KMS-11 (cell line): ENCODE results near the gene SUCNR1.

Source experiments
- H2AFZ ChIP-seq: fragments of 200-600 bp; sonication (generic); 2 replicates; pipeline ENCODE4 v1.6.1; 2016; ENCODE audit warnings: antibody characterized with exemption, mixed run types, low read depth
- H3K27ac ChIP-seq: fragments of 200-600 bp; sonication (generic); 2 replicates; pipeline ENCODE4 v1.6.1; 2016; ENCODE audit warnings: mild to moderate bottlenecking, mixed run types
- H3K27me3 ChIP-seq: fragments of 200-600 bp; sonication (generic); 2 replicates; pipeline ENCODE4 v1.6.1; 2017; ENCODE audit warnings: mild to moderate bottlenecking, low read depth, mixed run types, moderate library complexity; ENCODE audit not compliant: insufficient read depth
- H3K36me3 ChIP-seq: fragments of 200-600 bp; sonication (generic); 2 replicates; pipeline ENCODE4 v1.6.1; 2017; ENCODE audit warnings: mild to moderate bottlenecking, mixed run types; ENCODE audit not compliant: insufficient read depth
- H3K4me1 ChIP-seq: fragments of 200-600 bp; sonication (generic); 2 replicates; pipeline ENCODE4 v1.6.1; 2016; ENCODE audit warnings: mild to moderate bottlenecking, low read depth, mixed run types; ENCODE audit not compliant: poor library complexity, severe bottlenecking
- H3K4me2 ChIP-seq: fragments of 200-600 bp; sonication (generic); 2 replicates; pipeline ENCODE4 v1.7.0; 2016; ENCODE audit warnings: mild to moderate bottlenecking, mixed run types
- H3K4me3 ChIP-seq: fragments of 200-600 bp; sonication (generic); IDR thresholded peaks from 2 replicates; pipeline ENCODE4 v1.6.1; 2017; ENCODE audit warnings: low read depth, low read length, mixed read lengths; ENCODE audit not compliant: insufficient read depth
- H3K79me2 ChIP-seq: fragments of 200-600 bp; sonication (generic); 2 replicates; pipeline ENCODE4 v1.6.1; 2016; ENCODE audit warnings: low read depth, mixed run types; ENCODE audit not compliant: insufficient read depth
- H3K9ac ChIP-seq: fragments of 200-600 bp; sonication (generic); 2 replicates; pipeline ENCODE4 v1.6.1; 2016; ENCODE audit warnings: mild to moderate bottlenecking, mixed run types
- H4K20me1 ChIP-seq: fragments of 200-600 bp; sonication (generic); 2 replicates; pipeline ENCODE4 v1.6.1; 2016; ENCODE audit warnings: mild to moderate bottlenecking, mixed run types; ENCODE audit not compliant: insufficient read depth
- TF ChIP-seq, protein P1 (sequence below): fragments of 200-600 bp; sonication (generic); conservative IDR thresholded peaks from 2 replicates; pipeline ENCODE4 v1.6.1; 2017; ENCODE audit warnings: low read depth, mild to moderate bottlenecking, antibody characterized with exemption, low read length, moderate library complexity, mixed read lengths

SUCNR1 gene

DNA sequence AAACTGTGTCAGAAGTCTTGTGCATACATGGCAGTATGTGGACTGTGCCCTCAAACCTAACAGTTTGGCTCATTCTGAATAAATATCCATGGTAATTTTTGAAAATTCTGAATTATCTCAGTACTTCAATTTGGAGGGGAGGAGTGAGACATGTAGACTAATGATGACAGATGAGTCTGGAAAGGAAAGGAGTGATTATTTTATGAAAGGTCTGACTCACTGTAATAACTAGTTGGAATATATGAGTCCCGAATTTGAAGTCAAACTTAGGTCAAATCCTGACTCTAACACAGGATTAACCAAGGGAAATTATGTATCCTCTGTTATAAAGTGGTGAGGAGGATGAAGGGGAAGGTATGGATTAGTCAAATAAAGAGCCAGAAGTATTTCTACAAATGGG, 38.6 kb downstream of the SUCNR1 start:
- TF ChIP-seq, protein P1, sequence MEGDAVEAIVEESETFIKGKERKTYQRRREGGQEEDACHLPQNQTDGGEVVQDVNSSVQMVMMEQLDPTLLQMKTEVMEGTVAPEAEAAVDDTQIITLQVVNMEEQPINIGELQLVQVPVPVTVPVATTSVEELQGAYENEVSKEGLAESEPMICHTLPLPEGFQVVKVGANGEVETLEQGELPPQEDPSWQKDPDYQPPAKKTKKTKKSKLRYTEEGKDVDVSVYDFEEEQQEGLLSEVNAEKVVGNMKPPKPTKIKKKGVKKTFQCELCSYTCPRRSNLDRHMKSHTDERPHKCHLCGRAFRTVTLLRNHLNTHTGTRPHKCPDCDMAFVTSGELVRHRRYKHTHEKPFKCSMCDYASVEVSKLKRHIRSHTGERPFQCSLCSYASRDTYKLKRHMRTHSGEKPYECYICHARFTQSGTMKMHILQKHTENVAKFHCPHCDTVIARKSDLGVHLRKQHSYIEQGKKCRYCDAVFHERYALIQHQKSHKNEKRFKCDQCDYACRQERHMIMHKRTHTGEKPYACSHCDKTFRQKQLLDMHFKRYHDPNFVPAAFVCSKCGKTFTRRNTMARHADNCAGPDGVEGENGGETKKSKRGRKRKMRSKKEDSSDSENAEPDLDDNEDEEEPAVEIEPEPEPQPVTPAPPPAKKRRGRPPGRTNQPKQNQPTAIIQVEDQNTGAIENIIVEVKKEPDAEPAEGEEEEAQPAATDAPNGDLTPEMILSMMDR: no peak
- Histone ChIP-seq H2AFZ (no peak overlapping the region), H3K4me1 (no peaks in the 10 kb centered on the region), H3K4me2 (no peak overlapping the region), H3K36me3 (no peaks in the 10 kb centered on the region), H3K79me2 (no peaks in the 10 kb centered on the region), H4K20me1 (no peaks in the 10 kb centered on the region), H3K9ac (no peak overlapping the region), H3K4me3 (no peak overlapping the region), H3K27me3 (no peaks in the 10 kb centered on the region), H3K27ac (no peak overlapping the region)

DNA sequence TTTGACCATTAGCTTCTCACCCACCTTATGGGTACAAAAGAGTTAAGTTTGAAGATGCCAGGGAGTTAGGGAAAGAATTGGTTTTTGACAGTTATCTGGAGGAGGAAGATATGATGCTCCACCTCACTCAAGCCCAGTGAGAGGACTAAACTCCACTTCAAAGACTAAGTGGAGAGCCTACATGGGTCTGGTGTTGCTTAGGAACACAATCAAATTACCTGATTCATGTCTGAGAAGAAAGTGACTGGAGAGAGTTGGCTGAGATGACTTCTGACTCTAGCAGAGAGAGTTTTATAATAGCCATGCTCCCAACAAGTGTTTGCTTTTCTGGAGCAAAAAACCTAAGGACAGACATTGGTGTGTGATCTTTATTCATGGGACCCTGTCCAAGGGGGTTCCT, 43.3 kb downstream of the SUCNR1 start:
- H3K4me2 ChIP-seq: no peak overlapping the region
- TF ChIP-seq, protein P1: no peak
- H3K27me3 ChIP-seq: no peaks in the 10 kb centered on the region
- H3K27ac ChIP-seq: no peak overlapping the region
- no peaks in the 10 kb centered on the region for H3K36me3 ChIP-seq
- peaks cover 6% of the 10 kb centered on the region for H3K4me1 ChIP-seq
- no peak overlapping the region for H3K9ac ChIP-seq
- H3K79me2 ChIP-seq: no peaks in the 10 kb centered on the region
- H2AFZ ChIP-seq: no peak overlapping the region
- H4K20me1 ChIP-seq: no peaks in the 10 kb centered on the region
- H3K4me3 ChIP-seq: no peak overlapping the region

DNA sequence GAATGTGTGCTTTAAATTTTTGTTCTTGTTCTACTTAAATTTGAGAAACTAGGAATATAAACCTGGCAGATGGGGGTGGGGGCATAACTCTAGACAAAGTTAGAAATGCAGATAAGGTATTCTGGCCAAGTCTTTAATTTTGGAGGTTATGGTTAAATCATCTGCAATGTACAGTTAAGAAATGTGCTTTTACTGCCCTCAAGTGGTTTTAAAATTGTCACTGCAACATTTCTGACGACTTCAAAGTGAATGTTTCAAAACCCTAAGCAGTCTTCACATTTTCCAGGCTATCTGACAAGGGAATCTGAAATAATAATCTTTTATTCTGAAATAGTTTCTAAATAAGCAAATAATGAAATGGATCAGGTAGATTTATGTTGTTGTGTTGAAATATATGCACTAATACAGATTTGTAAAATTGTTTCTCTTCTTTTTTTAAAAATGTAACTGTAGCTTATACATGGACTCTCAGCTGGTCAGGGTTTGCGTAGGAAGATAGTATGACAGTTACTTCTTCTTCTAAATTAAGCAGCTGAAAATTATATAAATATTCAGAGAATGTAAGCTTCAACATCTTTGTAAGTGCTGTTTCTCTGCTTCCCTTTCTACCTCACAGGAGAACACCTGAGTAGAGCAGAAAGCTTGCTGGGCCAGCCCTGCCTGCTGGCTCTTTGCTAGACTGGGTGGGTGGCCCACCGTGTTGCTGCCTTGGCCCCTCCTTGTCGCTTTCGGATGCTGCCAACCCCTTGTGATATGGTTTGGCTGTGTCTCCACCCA, 45.0 kb downstream of the SUCNR1 start:
- Histone ChIP-seq H3K36me3 (no peaks in the 10 kb centered on the region), H3K9ac (no peak overlapping the region), H4K20me1 (no peaks in the 10 kb centered on the region), H3K27me3 (no peaks in the 10 kb centered on the region), H3K4me3 (no peak overlapping the region), H3K79me2 (no peaks in the 10 kb centered on the region), H3K4me1 (peaks cover 6% of the 10 kb centered on the region), H2AFZ (no peak overlapping the region), H3K4me2 (no peak overlapping the region), H3K27ac (no peak overlapping the region)
- TF ChIP-seq, protein P1: peak; percentile 83

DNA sequence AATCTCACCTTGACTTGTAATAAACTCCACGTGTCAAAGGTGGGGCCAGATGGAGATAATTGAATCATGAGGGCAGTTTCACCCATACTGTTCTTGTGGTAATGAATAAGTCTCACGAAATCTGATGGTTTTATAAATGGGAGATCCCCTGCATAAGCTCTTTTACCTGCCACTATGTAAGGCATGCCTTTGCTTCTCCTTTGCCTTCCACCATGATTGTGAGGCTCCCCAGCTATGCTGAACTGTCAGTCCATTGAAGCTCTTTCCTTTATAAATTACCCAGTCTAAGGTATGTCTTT, 45.5 kb downstream of the SUCNR1 start:
- no peaks in the 10 kb centered on the region for H3K36me3 ChIP-seq
- H3K4me3 ChIP-seq: no peak overlapping the region
- peaks cover 6% of the 10 kb centered on the region for H3K4me1 ChIP-seq
- no peak overlapping the region for H3K27ac ChIP-seq
- H3K9ac ChIP-seq: no peak overlapping the region
- TF ChIP-seq, protein P1: no peak
- no peak overlapping the region for H3K4me2 ChIP-seq
- H3K27me3 ChIP-seq: no peaks in the 10 kb centered on the region
- no peaks in the 10 kb centered on the region for H4K20me1 ChIP-seq
- H2AFZ ChIP-seq: no peak overlapping the region
- H3K79me2 ChIP-seq: no peaks in the 10 kb centered on the region
